Glomerular visceral epithelial cell (primary cell): ENCODE measurements around the gene TMX2.
"Not testable (repeated sequence)": the region's sequence is repeated elsewhere in the genome, so short reads cannot be mapped to it uniquely, and the experiment has no call there.

Source experiments
- DNase-seq: peaks from one replicate; pipeline ENCODE4 v3.0.0-alpha.2; 2016; ENCODE audit errors: extremely low spot score

TMX2 gene

GRCh38 chr11:57713835-57714234 lies 1.4 kb downstream of the TMX2 start:
- DNase-seq: no peak

GRCh38 chr11:57716726-57717125 lies 4.3 kb downstream of the TMX2 start:
- not testable (repeated sequence) for DNase-seq

- DNase-seq: no peak
Measured at GRCh38 chr11:57727185-57727584, 14.8 kb downstream of the TMX2 start.

- no peak for DNase-seq
Measured at GRCh38 chr11:57728829-57729228, 16.4 kb downstream of the TMX2 start.

GRCh38 chr11:57729479-57729878 lies 17.1 kb downstream of the TMX2 start:
- no peak for DNase-seq

GRCh38 chr11:57732661-57733060 lies 20.3 kb downstream of the TMX2 start:
- no peak for DNase-seq

- no peak for DNase-seq
Measured at GRCh38 chr11:57735619-57736298, 23.4 kb downstream of the TMX2 start.

- peak; percentile 97 for DNase-seq
Measured at GRCh38 chr11:57741132-57742086, 29.0 kb downstream of the TMX2 start, which contains the start of gene SELENOH. TSS of gene SELENOH (plus strand) at chr11:57741491. CDS start at chr11:57741596, 105 bp downstream.

GRCh38 chr11:57742087-57742452 lies 29.7 kb downstream of the TMX2 start:
- no peak for DNase-seq

GRCh38 chr11:57744357-57744756 lies 32.0 kb downstream of the TMX2 start:
- no peak for DNase-seq

- no peak for DNase-seq
Measured at GRCh38 chr11:57745206-57745605, 32.8 kb downstream of the TMX2 start.

- no peak for DNase-seq
Measured at GRCh38 chr11:57746920-57747319, 34.5 kb downstream of the TMX2 start.

- no peak for DNase-seq
Measured at GRCh38 chr11:57751176-57751575, 38.8 kb downstream of the TMX2 start.

- DNase-seq: peak; percentile 46
Measured at GRCh38 chr11:57751676-57752253, 39.4 kb downstream of the TMX2 start, which contains the start of gene BTBD18. TSS of gene BTBD18 (minus strand) at chr11:57751819. CDS start at chr11:57751188, 631 bp downstream.

GRCh38 chr11:57752954-57753353 lies 40.6 kb downstream of the TMX2 start:
- no peak for DNase-seq

GRCh38 chr11:57758174-57758573 lies 45.8 kb downstream of the TMX2 start:
- no peak for DNase-seq

GRCh38 chr11:57761301-57762234 lies 49.2 kb downstream of the TMX2 start, which contains the start of gene CTNND1:
TSS of gene CTNND1 (plus strand) at chr11:57761802. CDS start at chr11:57791479, 29,677 bp downstream.
- peak; percentile 97 for DNase-seq

- peak; percentile 25 for DNase-seq
Measured at GRCh38 chr11:57762235-57762861, 50.0 kb downstream of the TMX2 start.

GRCh38 chr11:57763568-57763967 lies 51.2 kb downstream of the TMX2 start:
- DNase-seq: peak; percentile 56

GRCh38 chr11:57764021-57764420 lies 51.6 kb downstream of the TMX2 start:
- no peak for DNase-seq

- no peak for DNase-seq
Measured at GRCh38 chr11:57764566-57764965, 52.2 kb downstream of the TMX2 start.
